ENCODE data around the gene MLST8.

Gene MLST8

DNA sequence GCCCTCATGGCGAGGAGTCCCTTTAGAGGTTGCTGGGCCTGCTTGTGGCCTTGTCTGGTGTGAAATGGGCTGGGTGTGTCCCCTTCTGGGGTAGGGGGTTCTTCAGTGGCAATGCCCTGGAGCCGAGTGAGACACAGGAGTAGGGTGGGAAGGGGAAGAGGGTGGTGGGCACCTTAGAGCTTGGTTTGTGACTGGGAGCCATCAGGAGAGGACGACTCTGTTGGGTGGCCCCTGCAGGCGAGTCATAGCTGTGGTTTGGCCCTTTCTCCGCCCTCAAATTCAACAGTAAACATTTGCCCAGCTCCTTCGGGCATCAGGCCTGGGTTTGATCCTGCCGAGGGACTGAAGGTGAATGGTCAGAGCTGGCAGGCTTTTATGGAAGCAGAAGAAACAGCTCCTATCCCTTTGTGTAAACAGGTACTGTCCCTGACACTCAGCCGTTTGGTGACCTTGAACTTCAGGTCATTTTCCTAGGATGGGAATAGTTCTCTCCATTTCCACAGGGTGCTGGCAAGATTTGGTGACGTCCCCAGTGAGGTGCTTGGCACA, 21.1 kb downstream of the MLST8 start:
- H3K36me3 ChIP-seq (ENCODE audit: control insufficient read depth in 2 of 2, insufficient read depth in 2 of 2, low read length in 2 of 2), result peaks cover 21 to 23% of the 10 kb centered on the region in 2 donors
- no peaks in the 10 kb centered on the region for H3K27me3 ChIP-seq (ENCODE audit: control insufficient read depth in 1 of 2, insufficient read depth in 2 of 2, low read length in 2 of 2)
- H3K27ac ChIP-seq (ENCODE audit: low read length), result no peak overlapping the region
- no peak overlapping the region for H3K9ac ChIP-seq (ENCODE audit: low read length in 2 of 2)
- H3K4me3 ChIP-seq (ENCODE audit: low read length in 2 of 2), result no peak overlapping the region
- H3K9me3 ChIP-seq (ENCODE audit: control insufficient read depth in 2 of 2, low read length in 2 of 2), result no peaks in the 10 kb centered on the region
- peaks cover 25% of the 10 kb centered on the region for H3K4me1 ChIP-seq (ENCODE audit: control insufficient read depth, insufficient read depth, low read length)

- Histone ChIP-seq H3K4me3 (ENCODE audit: low read length in 2 of 2) (no peak overlapping the region), H3K4me1 (ENCODE audit: control insufficient read depth, insufficient read depth, low read length) (peaks cover 25% of the 10 kb centered on the region), H3K27ac (ENCODE audit: low read length) (no peak overlapping the region), H3K9me3 (ENCODE audit: control insufficient read depth in 2 of 2, low read length in 2 of 2) (no peaks in the 10 kb centered on the region), H3K27me3 (ENCODE audit: control insufficient read depth in 1 of 2, insufficient read depth in 2 of 2, low read length in 2 of 2) (peaks cover 0 to 2% of the 10 kb centered on the region in 2 donors), H3K36me3 (ENCODE audit: control insufficient read depth in 2 of 2, insufficient read depth in 2 of 2, low read length in 2 of 2) (peaks cover 27 to 29% of the 10 kb centered on the region in 2 donors), H3K9ac (ENCODE audit: low read length in 2 of 2) (no peak overlapping the region)
These were observed 21.7 kb downstream of the MLST8 start for GRCh38 chr16:2226918-2227317.

DNA sequence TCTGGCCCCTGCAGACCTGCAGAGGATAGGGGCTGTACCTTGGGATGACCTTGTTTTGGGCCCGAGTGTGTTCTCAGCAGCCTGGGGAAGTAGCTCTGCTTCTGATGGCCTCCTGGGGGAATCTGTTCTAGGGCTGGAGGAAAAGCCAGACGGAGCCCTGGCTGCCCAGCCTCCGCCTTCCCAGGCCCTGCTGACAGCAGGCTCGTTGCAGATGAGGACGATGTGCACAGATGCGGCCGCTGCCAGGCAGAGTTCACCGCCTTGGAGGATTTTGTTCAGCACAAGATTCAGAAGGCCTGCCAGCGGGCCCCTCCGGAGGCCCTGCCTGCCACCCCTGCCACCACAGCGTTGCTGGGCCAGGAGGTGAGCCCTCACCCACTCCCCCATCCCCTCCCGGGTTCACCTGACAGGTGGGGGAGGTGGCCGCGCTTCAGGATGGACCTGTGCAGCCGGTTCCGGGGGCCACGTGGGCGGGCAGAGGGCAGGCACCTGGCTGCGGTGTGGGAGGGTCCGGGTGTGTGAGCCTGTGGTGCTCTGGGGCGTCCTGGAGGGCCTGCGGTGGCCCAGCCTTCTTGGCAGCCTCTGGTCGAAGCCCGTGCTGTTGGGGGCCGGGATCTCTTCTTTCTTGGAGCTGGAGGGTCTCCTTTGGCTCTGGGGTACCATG, 23.0 kb downstream of the MLST8 start:
- Histone ChIP-seq H3K36me3 (ENCODE audit: control insufficient read depth in 2 of 2, insufficient read depth in 2 of 2, low read length in 2 of 2) (peaks cover 38 to 39% of the 10 kb centered on the region in 2 donors), H3K4me3 (ENCODE audit: low read length in 2 of 2) (no peak overlapping the region), H3K9me3 (ENCODE audit: control insufficient read depth in 2 of 2, low read length in 2 of 2) (no peaks in the 10 kb centered on the region), H3K27ac (ENCODE audit: low read length) (no peak overlapping the region), H3K27me3 (ENCODE audit: control insufficient read depth in 1 of 2, insufficient read depth in 2 of 2, low read length in 2 of 2) (peaks cover 0 to 6% of the 10 kb centered on the region in 2 donors), H3K4me1 (ENCODE audit: control insufficient read depth, insufficient read depth, low read length) (peaks cover 23% of the 10 kb centered on the region), H3K9ac (ENCODE audit: low read length in 2 of 2) (no peak overlapping the region)

- H3K27ac ChIP-seq (ENCODE audit: low read length), result no peak overlapping the region
- H3K4me1 ChIP-seq (ENCODE audit: control insufficient read depth, insufficient read depth, low read length), result peaks cover 20% of the 10 kb centered on the region
- H3K36me3 ChIP-seq (ENCODE audit: control insufficient read depth in 2 of 2, insufficient read depth in 2 of 2, low read length in 2 of 2), result peaks cover 43 to 45% of the 10 kb centered on the region in 2 donors
- no peaks in the 10 kb centered on the region for H3K9me3 ChIP-seq (ENCODE audit: control insufficient read depth in 2 of 2, low read length in 2 of 2)
- H3K4me3 ChIP-seq (ENCODE audit: low read length in 2 of 2), result no peak overlapping the region
- H3K9ac ChIP-seq (ENCODE audit: low read length in 2 of 2), result no peak overlapping the region
- H3K27me3 ChIP-seq (ENCODE audit: control insufficient read depth in 1 of 2, insufficient read depth in 2 of 2, low read length in 2 of 2), result peaks cover 0 to 8% of the 10 kb centered on the region in 2 donors
These were observed 23.8 kb downstream of the MLST8 start for GRCh38 chr16:2229091-2229490.

GRCh38 chr16:2229632-2230250, 24.5 kb downstream of the MLST8 start:
- Histone ChIP-seq H3K9ac (ENCODE audit: low read length in 2 of 2) (no peak overlapping the region), H3K27me3 (ENCODE audit: control insufficient read depth in 1 of 2, insufficient read depth in 2 of 2, low read length in 2 of 2) (peaks cover 0 to 8% of the 10 kb centered on the region in 2 donors), H3K36me3 (ENCODE audit: control insufficient read depth in 2 of 2, insufficient read depth in 2 of 2, low read length in 2 of 2) (peaks cover 48 to 49% of the 10 kb centered on the region in 2 donors), H3K9me3 (ENCODE audit: control insufficient read depth in 2 of 2, low read length in 2 of 2) (no peaks in the 10 kb centered on the region), H3K4me1 (ENCODE audit: control insufficient read depth, insufficient read depth, low read length) (peaks cover 14% of the 10 kb centered on the region), H3K27ac (ENCODE audit: low read length) (no peak overlapping the region), H3K4me3 (ENCODE audit: low read length in 2 of 2) (no peak overlapping the region)

DNA sequence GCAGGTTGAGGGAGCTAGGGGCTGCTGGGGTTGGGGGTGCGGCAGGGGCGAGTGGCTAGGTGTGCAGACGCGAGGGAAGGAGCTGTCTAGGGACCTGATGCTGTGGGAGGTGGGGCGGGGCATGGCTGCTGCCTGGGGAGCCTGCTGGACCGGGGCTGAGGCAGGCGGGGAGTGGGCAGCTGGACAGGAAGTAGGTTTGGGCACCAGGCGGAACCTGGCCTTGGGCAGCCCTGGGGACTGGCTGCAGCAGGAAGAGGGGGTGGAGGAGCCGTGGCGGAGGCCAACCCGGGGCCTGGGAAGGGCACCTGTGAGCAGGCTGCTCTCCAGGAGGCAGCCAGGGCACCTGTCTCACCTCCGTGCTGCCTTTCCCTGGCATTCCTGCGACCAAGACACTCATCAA, 25.1 kb downstream of the MLST8 start:
- no peak overlapping the region for H3K27ac ChIP-seq (ENCODE audit: low read length)
- H3K4me1 ChIP-seq (ENCODE audit: control insufficient read depth, insufficient read depth, low read length), result peaks cover 7% of the 10 kb centered on the region
- no peaks in the 10 kb centered on the region for H3K9me3 ChIP-seq (ENCODE audit: control insufficient read depth in 2 of 2, low read length in 2 of 2)
- peaks cover 54 to 55% of the 10 kb centered on the region in 2 donors for H3K36me3 ChIP-seq (ENCODE audit: control insufficient read depth in 2 of 2, insufficient read depth in 2 of 2, low read length in 2 of 2)
- peaks cover 6 to 10% of the 10 kb centered on the region in 2 donors for H3K27me3 ChIP-seq (ENCODE audit: control insufficient read depth in 1 of 2, insufficient read depth in 2 of 2, low read length in 2 of 2)
- no peak overlapping the region for H3K4me3 ChIP-seq (ENCODE audit: low read length in 2 of 2)
- no peak overlapping the region for H3K9ac ChIP-seq (ENCODE audit: low read length in 2 of 2)

- no peak overlapping the region for H3K9ac ChIP-seq (ENCODE audit: low read length in 2 of 2)
- H3K4me1 ChIP-seq (ENCODE audit: control insufficient read depth, insufficient read depth, low read length), result peaks cover 6% of the 10 kb centered on the region
- H3K27me3 ChIP-seq (ENCODE audit: control insufficient read depth in 1 of 2, insufficient read depth in 2 of 2, low read length in 2 of 2), result peaks cover 15% of the 10 kb centered on the region in 2 donors
- no peak overlapping the region for H3K4me3 ChIP-seq (ENCODE audit: low read length in 2 of 2)
- no peaks in the 10 kb centered on the region for H3K9me3 ChIP-seq (ENCODE audit: control insufficient read depth in 2 of 2, low read length in 2 of 2)
- peaks cover 57 to 58% of the 10 kb centered on the region in 2 donors for H3K36me3 ChIP-seq (ENCODE audit: control insufficient read depth in 2 of 2, insufficient read depth in 2 of 2, low read length in 2 of 2)
- H3K27ac ChIP-seq (ENCODE audit: low read length), result no peak overlapping the region
These were observed 26.0 kb downstream of the MLST8 start for GRCh38 chr16:2231016-2231931.

- Histone ChIP-seq H3K9me3 (ENCODE audit: control insufficient read depth in 2 of 2, low read length in 2 of 2) (no peaks in the 10 kb centered on the region), H3K27me3 (ENCODE audit: control insufficient read depth in 1 of 2, insufficient read depth in 2 of 2, low read length in 2 of 2) (peaks cover 17 to 25% of the 10 kb centered on the region in 2 donors), H3K36me3 (ENCODE audit: control insufficient read depth in 2 of 2, insufficient read depth in 2 of 2, low read length in 2 of 2) (peaks cover 54 to 56% of the 10 kb centered on the region in 2 donors), H3K9ac (ENCODE audit: low read length in 2 of 2) (no peak overlapping the region), H3K4me1 (ENCODE audit: control insufficient read depth, insufficient read depth, low read length) (peaks cover 14% of the 10 kb centered on the region), H3K4me3 (ENCODE audit: low read length in 2 of 2) (no peak overlapping the region), H3K27ac (ENCODE audit: low read length) (no peak overlapping the region)
These were observed 27.1 kb downstream of the MLST8 start for GRCh38 chr16:2232094-2232990.

GRCh38 chr16:2233046-2233775, 28.0 kb downstream of the MLST8 start:
- H3K36me3 ChIP-seq (ENCODE audit: control insufficient read depth in 2 of 2, insufficient read depth in 2 of 2, low read length in 2 of 2), result peaks cover 53 to 54% of the 10 kb centered on the region in 2 donors
- H3K9ac ChIP-seq (ENCODE audit: low read length in 2 of 2), result no peak overlapping the region
- no peak overlapping the region for H3K4me3 ChIP-seq (ENCODE audit: low read length in 2 of 2)
- peaks cover 22 to 31% of the 10 kb centered on the region in 2 donors for H3K27me3 ChIP-seq (ENCODE audit: control insufficient read depth in 1 of 2, insufficient read depth in 2 of 2, low read length in 2 of 2)
- no peak overlapping the region for H3K27ac ChIP-seq (ENCODE audit: low read length)
- peaks cover 23% of the 10 kb centered on the region for H3K4me1 ChIP-seq (ENCODE audit: control insufficient read depth, insufficient read depth, low read length)
- H3K9me3 ChIP-seq (ENCODE audit: control insufficient read depth in 2 of 2, low read length in 2 of 2), result no peaks in the 10 kb centered on the region
